Fibroblast of gingiva (primary cell): ENCODE results near the gene SOX2.
A peak's percentile ranks its signal among the peaks of the same experiment; 100 is the strongest.

Experiments
- DNase-seq: peaks from one replicate; pipeline ENCODE4 v3.0.0-alpha.2; 2011; ENCODE audit warnings: low read depth

Gene SOX2

DNA sequence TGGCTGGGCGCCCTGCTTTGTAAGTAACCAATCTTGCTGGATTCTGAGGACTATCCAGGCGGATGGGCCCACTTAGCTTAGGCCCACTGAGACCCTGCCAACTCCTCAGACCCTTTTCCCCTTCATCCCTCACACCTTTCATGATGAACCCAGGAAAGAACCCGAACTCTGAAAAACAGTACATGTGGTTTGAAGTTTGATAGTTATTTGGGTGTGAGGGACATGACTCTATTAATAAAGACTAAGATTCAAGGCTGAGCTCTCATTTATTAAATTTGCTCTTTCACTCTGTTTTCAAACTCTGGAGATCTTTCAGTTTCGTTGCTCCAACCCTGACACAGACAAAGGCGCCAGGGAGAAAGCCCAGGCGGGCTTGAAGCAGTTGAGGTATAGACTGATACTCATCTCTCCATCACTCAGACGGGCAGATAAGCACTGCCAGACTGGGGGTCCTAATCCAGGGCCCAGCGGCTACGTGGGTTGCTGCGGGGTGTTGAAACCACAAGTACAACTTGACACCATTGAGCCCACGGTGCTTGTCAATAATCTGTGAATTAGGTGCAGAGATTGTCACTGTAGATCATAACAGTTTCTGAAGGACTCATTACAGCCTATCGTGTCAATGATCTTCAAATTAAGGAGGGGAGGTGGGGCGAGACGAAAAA is 7.2 kb upstream of the SOX2 start:
- no peak for DNase-seq

DNA sequence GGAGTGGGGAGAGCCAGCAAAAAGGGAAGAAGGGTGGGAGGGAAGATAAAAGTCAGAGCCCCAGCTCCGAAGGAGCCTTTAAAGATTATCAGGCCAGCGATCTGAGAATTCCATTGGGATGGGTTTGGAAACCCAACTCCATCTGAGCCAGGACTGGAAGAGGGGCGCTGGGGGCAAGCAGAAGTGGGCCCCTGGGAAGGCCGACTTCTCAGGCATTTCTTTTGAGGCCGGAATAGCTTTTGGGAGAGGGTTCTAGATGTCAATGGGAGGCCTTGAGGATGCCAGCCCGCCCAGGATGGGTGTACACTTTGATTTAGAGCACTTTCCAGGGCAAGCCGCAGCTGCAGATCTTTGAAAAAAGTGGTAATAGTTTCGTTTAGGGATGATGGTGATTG is 6.6 kb upstream of the SOX2 start:
- DNase-seq = no peak

DNA sequence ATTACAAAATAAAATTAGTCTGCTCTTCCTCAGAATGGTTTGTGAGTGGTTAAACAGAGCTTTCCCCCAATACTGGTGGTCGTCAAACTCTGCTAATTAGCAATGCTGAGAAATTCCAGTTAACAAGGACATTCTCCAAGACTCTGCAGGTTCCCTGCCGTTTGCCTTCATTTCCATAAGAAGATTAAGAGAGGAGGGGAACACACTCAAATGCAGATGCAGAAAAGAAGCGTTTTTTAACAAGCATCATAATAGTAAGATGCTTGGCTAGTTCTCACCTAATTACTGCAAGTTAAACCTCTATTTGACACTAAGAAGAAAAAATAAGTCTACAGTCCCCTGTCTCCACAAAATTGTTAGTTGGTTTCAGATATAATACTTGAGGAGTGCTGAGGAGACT is 3.7 kb upstream of the SOX2 start:
- DNase-seq = no peak

DNA sequence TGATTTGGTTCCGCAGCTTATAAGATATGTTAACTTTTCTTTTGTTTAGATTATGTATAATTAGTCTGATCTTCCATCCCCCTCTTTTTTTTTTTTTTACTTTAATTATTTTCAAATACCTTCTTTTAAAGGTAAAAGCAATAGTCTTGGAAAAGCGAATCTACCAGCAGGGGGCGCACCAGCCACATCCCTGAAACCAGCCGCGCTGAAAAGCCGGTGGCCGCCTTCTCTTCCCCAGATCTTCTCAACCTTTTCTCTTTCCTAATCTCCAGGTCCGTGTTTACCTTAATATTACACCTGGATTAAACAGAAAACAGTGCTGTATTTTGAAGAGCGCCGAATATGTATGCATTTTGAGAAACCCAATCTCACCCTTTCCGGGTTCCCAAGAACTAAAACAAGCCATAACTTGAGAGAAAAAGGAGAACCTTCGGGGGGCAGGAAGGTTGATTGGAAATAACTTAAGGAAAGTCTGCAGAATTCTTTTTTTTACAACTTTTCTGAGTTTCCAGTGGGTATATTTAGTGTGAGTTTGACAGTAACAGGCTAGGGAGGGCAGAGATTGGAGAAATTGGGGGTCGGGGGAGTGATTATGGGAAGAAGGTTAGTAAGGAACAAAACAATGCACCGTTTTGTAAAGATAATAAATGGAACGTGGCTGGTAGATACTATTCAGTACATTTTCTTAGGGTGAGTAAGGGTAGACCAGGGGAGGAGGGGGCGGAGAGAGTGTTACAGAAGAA is 2.0 kb upstream of the SOX2 start:
- DNase-seq = peak; percentile 23

DNA sequence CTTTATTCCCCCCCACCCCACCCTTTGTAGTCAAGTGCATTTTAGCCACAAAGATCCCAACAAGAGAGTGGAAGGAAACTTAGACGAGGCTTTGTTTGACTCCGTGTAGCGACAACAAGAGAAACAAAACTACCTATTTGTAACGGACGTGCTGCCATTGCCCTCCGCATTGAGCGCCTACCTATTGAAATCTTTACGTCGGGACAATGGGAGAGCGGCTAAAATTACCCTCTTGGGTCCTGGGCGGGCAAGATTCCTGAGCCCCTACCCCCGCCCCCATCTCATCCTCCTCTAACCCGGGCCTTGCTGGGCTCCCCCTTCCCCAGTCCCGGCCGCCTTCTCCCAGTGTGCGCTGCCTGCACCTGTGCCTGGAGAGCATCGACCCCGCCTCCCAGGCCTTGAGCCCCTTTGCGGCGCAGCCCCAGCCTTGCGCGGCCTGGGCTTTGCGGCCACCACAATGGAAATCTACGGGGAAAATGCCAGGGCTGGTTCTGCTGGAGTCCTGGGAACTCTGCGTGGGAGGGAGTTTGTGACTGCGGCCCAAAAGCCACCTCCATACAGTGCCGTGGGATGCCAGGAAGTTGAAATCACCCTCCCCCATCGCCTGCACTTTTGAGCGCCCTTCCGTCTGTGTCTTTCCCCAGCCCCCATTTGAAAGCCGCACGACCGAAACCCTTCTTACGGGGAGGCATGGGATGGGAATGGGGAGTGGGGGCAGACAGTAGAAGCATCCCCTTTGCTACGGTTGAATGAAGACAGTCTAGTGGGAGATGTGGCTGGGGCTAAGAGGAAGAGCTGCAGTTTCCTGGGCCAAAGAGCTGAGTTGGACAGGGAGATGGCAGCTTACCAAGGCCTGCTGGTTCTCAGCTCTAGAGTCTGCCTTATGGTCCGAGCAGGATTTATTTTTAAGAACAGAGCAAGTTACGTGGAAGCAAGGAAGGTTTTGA is 1.1 kb upstream of the SOX2 start:
- DNase-seq = no peak

DNA sequence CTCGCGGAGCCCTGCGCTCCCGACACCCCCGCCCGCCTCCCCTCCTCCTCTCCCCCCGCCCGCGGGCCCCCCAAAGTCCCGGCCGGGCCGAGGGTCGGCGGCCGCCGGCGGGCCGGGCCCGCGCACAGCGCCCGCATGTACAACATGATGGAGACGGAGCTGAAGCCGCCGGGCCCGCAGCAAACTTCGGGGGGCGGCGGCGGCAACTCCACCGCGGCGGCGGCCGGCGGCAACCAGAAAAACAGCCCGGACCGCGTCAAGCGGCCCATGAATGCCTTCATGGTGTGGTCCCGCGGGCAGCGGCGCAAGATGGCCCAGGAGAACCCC is 464 bp downstream of the SOX2 start:
- DNase-seq = no peak

DNA sequence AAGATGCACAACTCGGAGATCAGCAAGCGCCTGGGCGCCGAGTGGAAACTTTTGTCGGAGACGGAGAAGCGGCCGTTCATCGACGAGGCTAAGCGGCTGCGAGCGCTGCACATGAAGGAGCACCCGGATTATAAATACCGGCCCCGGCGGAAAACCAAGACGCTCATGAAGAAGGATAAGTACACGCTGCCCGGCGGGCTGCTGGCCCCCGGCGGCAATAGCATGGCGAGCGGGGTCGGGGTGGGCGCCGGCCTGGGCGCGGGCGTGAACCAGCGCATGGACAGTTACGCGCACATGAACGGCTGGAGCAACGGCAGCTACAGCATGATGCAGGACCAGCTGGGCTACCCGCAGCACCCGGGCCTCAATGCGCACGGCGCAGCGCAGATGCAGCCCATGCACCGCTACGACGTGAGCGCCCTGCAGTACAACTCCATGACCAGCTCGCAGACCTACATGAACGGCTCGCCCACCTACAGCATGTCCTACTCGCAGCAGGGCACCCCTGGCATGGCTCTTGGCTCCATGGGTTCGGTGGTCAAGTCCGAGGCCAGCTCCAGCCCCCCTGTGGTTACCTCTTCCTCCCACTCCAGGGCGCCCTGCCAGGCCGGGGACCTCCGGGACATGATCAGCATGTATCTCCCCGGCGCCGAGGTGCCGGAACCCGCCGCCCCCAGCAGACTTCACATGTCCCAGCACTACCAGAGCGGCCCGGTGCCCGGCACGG is 991 bp downstream of the SOX2 start:
- no peak for DNase-seq

DNA sequence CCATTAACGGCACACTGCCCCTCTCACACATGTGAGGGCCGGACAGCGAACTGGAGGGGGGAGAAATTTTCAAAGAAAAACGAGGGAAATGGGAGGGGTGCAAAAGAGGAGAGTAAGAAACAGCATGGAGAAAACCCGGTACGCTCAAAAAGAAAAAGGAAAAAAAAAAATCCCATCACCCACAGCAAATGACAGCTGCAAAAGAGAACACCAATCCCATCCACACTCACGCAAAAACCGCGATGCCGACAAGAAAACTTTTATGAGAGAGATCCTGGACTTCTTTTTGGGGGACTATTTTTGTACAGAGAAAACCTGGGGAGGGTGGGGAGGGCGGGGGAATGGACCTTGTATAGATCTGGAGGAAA is 1.5 kb downstream of the SOX2 start:
- DNase-seq = no peak

DNA sequence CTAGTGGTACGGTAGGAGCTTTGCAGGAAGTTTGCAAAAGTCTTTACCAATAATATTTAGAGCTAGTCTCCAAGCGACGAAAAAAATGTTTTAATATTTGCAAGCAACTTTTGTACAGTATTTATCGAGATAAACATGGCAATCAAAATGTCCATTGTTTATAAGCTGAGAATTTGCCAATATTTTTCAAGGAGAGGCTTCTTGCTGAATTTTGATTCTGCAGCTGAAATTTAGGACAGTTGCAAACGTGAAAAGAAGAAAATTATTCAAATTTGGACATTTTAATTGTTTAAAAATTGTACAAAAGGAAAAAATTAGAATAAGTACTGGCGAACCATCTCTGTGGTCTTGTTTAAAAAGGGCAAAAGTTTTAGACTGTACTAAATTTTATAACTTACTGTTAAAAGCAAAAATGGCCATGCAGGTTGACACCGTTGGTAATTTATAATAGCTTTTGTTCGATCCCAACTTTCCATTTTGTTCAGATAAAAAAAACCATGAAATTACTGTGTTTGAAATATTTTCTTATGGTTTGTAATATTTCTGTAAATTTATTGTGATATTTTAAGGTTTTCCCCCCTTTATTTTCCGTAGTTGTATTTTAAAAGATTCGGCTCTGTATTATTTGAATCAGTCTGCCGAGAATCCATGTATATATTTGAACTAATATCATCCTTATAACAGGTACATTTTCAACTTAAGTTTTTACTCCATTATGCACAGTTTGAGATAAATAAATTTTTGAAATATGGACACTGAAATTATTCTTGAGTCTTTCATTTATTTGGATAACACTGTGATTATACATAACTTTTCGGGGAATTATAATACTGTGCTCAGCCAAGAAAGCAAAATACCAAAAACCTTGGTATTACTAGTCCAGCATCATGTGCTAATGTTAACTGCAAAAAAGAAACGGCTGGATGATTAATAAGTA is 2.2 kb downstream of the SOX2 start:
- DNase-seq = no peak

DNA sequence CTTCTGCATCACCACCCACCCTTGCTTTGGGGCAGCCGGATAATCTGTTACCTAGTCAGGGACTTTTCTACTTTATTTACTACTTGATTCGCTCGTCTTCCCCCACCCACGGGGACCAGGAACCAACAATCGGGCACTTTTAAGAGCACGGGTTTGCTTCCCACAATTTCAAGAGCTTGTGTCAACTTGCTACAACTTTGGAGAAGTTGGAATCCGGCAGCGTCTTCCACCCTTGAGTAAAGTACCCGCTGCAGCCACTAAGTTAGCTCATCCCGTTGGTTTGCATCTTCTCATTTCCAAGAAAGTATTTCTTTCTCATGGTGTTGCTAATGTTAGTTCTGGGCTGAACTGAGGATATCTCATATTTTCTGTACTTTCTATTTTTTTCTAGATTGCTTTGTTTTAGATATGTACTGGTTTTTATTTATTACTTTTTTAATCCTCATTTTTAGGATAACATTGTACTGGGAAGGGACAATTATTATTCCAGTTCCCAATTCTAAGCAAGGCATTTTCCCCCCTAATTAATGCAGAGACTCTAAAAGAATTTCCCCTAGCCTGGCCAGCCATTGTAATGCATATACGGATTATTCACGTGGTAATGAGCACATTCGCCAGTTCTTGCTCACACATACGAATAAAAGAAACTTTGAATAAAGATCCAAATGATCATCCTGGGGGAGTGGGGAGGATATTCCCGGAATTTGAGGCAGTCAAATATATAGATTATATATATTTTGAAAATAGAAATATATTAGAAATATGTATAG is 4.0 kb downstream of the SOX2 start:
- DNase-seq = no peak

DNA sequence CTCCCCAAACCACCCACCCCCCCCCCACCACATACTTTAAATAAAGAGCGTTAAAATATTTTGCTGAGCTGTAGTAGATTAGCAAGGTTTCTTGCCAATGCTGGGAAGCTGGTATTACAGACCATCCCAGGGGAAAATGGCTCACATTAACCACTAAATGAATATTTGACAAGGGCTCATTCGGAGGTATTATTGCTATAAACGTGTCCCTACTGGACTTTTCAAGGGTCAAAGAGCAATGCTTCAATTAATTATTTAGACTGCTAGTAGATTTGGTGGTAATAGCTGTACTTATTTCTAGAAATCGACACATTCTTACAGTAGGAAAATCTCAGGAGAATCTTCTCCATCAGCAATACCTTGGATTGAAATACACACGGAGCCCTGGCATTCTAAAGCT is 5.2 kb downstream of the SOX2 start:
- no peak for DNase-seq

DNA sequence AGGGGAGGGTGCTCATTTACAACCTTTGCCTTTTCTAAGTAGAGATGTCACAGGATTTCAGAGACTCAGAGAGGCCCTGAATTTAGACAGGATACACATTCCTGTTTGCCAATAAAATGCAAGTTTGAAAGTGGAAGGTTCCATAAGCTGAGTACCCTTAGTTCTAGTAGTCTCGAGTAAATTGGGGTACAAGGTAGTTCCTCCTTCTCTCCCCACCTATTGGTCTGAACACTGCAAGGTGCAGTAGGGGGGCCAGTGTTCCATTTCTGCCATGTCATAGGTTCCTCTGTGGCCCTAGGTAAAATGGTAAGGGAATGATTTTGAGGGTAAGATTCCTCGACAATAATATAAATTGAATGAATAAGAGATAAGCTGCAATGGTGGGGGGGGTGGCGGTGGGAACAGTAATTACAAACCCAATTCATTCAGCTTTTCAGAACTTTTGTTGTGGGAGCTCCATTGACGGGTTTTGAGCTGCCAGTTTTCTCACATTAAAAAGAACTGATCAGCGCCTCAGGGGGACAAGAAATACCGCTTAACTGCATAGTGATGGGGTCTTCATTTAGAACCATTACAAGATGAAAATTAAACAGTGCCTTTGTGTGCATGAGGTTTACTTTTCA is 5.9 kb downstream of the SOX2 start:
- DNase-seq = no peak

DNA sequence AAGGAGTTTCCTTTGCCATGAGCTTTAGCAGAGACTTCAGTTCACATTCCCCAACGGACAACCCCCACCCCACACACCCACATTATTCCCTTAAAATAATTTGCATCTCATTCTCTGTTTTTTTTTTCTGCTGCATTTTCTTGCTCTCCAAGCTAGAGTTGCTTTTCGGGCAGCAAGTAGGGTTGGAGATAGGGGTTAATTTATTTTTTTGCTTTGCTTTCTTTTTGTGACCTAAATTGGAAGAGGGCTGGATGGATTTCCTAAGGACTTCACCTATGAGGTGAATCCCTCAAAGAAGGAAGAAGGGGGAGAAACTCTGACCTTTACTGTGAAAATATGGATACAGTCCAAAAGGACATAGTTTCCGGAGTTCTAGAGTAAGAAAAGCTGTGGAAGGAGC is 6.6 kb downstream of the SOX2 start:
- no peak for DNase-seq

DNA sequence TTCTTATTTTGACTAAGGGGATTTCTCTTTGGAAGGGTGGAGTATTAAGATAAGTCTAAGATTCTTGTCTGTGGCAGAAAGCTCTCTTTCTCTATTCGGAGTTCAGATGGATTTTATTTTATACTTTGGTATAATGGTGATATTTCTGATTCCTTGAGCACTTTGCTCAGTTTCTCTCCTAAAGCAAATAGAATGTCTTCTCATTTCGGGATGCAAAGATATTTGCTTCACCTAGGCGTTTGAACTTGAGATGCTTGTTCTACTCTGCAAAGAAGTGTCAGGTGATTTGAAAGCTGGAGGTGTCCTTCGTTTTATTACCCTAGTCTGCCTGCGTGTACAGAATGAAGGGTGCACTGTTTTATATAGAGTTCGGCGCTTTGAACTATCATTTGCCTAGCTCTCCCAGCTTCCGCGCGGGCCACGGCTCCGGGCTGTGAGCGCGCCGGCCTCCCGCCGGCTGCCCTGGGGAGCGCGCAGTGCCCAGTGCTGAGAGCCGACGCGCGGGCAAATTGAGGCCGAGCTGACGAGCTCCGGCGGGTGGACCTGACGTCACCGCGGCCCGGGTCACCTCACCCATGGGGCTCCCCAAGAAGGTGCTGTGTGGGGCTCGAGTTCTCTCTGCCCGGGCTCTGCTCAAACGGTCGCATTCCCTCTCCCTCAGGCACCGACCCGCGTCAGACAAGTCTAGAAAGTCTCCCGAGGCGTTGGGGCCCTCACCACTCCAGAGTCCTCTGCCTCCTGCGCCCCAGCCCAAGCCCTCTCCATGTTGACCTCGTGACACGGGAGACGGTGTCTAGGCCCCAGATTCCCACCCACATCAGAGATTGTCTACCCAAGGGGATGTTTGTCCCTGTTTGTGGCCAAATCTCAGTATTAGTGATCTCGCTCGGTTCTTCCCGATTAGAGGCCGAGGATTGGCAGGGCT is 7.5 kb downstream of the SOX2 start:
- no peak for DNase-seq

DNA sequence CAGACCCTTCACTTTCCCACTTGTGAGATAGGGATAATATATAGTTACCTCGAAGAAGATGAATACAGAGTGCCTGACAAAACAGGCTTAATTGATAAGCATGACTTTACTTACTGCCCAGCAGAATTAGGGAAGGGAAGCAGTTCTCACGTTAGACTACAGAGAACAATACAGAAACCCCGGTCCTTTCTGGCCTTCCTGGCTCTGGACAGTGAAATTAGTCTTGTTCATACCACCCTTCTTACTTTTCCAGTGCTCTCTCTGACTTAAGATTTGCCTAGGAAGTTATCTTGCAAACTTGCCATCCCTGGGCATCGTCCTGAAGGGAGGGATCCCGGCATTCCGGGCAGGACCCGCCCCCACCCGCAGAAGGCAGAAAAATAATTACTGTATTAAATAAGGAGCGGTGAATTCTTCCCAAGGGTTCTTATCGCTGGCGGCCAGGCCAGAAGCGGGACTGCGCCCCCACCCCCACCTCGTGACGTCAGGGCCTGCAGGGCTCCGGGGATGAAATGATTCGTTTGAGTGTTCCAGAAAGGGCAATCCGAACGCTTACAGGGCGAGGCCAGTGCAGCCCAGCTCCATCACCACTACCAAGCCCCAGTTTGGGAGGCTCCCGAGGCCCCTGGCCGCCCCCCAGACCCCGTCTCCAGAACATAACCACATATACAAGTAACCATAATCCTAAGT is 8.4 kb downstream of the SOX2 start:
- no peak for DNase-seq

DNA sequence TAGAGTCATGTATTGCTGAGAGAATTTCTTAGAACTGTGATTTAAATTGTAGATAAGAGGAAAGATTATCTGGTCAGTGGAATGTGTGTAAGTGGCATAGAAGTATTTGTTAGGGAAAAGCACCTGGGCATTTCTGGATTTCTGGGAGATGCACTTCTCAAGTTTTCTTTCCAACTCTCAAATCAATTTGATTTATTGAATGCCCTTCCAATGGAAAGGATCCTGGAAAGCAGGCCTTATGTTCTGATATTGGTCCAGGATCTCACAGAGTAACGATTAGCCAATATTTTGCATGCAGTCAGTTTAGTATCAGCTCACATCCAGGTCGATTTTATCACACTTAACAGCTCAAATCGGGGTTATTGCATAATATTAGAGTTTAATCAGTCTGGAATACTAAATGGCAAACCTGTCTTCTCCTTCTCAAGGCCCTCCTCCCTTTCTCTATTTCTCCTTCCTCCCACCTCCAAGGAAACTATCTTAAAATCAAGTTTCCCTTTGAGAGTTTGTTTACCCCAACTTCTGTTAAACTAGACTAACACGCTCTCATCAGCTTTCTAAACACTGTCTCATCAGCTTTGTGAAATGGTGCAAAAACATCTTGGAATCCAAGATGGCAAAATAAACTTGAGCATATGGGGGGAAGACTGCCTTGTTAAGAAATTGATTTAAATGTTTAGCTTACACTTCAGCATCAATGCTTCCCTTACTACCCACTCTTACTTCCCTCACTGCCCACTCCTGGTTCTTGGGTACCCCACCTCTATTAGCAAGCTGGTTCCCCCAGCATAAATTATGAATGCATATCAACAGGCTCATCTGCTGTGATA is 9.5 kb downstream of the SOX2 start:
- DNase-seq = no peak

DNA sequence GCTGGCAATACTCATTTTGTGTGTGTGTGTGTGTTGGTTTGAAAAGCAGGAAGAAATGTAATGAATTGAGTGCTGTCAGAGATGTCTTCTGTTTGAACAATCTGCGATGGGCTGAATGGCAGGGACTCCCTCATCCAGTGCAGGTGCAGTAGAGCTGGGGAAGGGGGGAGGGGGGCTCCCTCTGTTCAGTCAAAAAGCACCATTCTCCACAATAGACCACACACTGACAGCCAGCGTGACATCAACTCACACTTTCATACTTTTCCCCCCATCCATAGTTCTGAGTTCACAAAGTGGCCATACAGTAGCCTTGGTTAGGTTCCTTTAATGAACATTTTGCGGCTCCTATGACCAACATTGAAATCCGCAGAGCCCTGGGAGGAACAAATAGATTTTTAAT is 10.4 kb downstream of the SOX2 start:
- DNase-seq = no peak
